Measurements from ENCODE around the gene TMEM240.
"Not testable (repeated sequence)": the region's sequence is repeated elsewhere in the genome, so short reads cannot be mapped to it uniquely, and the experiment has no call there.

TMEM240 gene

GRCh38 chr1:1540818-1541628 lies 599 bp upstream of the TMEM240 start:
- no peak for DNase-seq (ENCODE audit: low read depth, low spot score)

DNA sequence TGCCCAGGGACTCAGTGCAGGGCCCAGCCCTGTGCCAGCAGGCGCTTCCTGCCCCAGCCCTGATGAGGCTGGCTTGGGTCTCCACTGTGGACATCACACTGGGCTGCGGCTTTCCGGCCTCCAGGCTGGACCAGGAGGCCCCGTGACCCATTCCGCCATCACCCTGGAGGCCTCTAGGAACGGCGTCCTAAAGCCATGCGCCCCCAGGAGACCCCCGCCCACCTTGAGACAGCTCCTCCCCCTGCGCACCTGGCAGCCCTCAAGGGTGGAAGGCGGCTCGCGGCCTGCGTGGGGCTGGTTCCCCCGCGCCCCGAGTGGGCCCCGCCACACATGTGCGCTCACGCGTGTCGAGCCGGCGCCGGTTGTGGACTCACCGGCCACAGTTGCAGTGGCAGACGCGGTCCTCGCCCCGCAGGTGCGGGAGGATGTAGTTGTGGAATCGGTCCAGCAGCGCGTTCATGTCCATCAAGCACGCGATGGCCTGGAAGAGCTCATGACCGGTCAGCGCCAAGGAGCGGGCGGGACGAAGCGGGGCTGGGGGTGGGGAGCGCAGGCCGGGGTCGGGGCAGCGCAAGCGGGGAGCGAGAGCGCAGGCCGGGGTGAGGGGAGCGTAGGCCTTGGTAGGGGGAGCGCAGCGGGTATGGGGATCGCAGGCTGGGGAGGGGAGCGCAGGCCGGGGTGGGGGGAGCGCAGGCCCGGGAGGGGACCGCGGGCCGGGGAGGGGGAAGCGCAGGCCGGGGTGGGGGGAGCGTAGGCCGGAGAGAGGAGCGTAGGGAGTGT lies 924 bp downstream of the TMEM240 start:
- DNase-seq (ENCODE audit: low read depth, low spot score) = no peak

DNA sequence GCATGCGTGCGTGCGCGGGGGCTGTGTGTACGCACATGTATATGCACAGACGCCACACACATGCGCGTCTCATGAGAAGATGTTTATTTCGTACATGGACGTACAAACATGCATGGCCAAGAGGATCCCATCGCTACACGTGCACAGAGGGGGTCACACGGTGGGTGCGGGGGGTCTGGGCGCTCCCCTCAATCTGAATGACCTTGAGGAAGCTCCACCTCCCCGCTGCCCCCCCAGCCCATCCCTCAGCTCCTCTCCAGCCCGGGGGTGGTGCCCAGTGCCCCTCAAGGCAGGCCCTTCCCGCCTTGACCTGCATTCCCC lies 1.5 kb downstream of the TMEM240 start:
- no peak for DNase-seq (ENCODE audit: low read depth, low spot score)

DNA sequence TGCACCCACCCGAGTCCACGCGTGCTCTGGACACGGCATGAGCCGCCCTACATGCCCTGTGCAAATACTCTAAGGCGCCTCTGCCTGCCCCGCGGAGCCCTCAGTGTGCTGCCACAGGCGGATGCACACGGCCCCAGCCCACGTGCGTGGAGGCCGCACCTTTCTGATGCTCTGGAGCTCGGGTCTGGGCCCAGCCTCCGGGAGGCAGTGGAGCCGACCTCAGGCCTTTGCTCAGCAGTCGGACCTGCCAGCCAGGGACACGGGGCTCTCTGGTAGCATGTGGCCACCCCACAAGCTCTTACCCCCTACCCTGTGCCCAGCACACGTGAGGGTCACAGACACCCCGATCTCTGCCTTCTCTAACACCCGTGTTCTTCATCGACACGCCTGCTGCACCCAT lies 2.1 kb downstream of the TMEM240 start:
- DNase-seq (ENCODE audit: low read depth, low spot score) = no peak

DNA sequence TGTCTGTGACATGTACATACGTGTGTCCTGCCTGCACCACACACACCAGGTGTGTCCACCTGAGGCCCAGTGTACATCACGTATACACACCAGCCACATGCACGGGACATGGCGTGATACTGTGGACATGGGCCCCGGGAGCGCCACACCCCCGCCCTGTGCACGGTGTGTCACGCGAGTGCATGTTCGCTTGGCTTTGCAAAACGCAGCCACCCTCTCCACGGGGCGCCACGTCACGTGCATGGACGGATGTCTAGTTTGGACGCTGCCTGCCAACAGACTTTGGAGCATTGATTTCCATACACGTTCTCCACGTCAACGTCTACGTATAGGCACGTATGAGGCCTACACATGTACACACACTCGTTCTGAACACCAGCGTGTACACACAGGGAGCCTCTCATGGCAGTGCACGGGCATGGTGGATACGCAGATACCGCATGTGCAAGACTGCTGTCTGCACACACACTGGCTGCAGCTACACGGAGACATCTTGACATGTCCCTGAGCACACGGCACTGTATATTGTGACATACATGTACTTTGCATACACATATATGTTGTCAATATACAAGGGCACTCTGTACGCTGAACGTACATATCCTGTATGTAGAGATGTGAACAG lies 2.7 kb downstream of the TMEM240 start:
- no peak for DNase-seq (ENCODE audit: low read depth, low spot score)

DNA sequence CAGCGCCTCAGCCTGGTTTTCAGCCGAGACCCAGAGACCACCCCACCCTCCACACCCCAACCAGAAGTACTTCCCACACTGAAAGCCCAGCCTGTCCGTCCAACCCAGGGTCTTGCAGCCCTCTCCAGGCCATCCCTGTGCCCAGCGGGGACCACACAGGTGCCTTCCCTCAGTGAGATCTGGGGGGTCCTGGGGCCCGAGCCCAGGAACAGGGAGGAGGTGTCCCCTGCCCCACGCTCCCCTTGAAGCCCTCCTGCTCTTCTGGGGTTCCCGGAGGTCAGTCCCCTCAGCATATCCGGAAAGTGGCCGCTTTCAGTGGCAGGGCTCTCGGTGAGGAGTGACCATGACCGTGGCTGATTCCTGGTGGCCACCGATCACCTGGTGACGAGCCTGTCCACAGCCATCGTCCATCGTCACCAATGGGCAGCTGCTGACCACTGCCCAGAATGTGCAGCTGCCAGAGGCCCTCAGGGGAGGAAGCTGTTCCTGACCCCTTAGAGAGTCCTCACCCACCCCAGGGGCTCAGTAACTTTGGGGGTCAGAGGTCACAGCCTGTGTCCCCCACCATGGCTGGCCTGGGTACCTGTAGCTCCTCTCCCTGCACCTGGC lies 3.4 kb downstream of the TMEM240 start:
- no peak for DNase-seq (ENCODE audit: low read depth, low spot score)

- DNase-seq (ENCODE audit: low read depth, low spot score) = no peak
These were observed 4.1 kb downstream of the TMEM240 start for GRCh38 chr1:1536019-1536937.

DNA sequence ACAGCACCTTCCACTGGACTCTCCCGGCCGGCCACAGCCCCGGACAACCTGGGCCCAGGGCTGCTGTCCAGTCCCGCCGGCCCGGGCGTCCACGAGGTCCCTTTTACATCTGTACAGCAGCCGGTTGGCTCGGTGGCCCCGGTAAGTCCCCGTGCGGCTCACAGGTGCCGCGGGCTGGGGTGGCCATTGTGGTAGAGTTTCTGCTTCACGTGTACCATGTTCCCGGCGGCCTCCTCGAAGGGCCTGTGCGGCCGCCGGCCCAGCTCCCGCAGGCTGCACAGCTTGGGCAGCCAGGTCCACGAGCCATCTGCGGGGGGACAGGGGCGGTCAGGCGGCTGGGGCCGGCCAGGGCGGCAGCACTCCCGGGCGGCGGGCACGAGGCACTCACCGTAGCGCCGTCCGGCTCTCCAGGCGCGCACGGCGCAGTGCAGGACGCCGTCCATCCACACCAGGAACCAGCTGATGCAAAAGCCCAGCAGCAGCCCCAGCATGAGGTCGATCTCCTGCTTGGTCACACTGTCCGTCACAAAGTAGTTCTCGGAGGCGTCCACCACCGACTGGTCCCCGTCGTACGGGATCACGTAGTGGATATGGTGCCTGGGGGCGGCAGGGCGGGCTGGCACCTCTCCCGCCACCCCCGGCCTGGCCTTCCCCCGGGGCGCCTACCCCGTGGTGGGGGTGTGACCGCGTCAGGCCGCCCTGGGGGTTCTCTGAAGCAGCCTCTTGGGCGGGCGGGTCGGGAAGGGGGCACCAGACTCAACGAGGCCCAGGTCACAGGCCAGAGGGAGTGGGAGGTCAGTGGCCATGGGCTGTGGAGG lies 5.0 kb downstream of the TMEM240 start:
- no peak for DNase-seq (ENCODE audit: low read depth, low spot score)

DNA sequence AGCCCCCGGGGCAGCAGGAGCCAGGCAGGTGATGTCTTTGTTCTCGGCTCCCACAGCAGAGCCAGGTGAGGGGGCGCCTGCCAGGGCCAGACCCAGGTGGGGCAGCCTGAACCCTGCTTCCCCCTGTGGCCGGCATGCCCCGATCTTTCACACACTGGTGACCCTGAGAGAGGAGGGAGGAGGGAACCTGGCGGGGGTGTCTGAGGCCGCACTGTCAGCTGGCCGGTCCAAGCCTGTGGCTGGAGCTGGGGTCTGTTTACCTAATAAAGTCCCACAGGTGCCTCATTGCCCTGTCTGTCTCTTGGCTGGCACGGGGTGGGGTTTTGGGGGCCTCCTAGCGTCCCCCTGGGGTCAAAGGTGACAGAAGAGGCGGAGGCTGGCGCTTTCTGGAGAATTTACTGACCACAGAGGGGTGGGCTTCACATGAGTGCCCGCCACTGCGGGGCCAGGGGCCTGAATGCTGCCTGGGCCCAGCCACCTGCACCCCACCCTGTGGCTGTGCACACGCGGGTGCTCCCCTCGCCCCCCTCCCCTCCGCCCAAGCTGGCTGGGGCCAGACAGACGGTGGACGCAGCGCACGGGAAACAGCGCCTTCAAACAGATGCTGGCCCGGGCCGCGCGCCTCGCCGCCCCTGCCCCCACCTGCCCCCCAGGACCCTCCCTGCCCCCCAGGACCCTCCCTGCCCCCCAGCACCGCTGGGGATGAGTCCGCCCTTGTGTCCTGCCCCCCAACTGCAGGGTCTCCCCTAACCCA lies 5.8 kb downstream of the TMEM240 start:
- no peak for DNase-seq (ENCODE audit: low read depth, low spot score)

DNA sequence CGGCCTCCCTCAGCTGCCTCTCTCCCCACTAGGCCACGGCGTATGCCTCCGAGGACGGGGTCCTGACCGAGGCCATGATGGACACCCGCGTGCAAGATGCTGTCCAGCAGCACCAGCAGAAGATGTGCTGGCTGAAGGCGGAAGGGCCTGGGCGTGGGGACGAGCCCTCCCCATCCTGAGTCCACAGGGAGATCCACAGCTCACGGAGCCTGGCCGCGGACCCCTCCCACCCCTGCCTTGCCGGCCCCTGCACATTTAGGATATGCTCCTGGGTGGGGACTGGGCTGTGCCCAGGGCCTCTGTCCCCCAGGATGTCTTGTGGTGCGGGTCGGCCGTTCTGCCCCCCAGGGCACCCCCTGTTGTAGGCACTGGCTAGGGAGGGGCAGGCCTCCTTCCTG lies 6.5 kb downstream of the TMEM240 start:
- not testable (repeated sequence) for DNase-seq (ENCODE audit: low read depth, low spot score)

DNA sequence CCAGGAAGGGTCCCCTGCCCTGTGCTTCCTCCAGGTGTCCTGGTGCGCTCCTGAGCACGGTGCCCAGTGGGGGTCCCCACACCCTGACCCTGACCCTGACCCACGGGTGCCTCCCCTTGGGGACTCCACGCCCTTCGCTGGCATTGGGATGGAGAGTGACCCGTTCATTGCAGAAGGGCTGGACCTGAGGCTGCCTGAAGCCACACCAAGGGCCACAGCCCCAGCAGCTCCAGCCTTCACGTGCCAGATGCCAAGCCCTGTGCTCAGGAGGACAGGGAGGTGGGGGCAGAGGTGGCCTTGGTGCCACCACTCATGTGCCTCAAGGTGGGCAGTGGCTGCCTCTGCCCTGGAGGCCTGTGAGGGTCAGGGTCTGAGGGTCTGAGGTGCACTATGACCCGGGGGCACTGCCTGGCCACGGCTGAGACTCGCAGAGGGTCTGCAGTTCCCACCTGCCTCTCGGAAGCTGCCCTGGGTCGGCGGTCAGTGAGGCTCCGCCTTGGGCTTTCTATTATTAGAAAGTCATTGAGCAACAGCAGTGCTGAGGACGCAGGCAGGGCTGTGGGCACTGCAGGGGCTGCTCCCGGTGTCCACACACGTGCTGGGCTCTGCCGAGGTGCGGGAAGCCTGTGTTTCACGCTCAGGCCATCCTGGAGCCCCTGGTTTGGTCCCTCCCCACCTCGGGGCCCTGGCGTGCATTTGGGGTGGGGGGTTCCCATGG lies 7.1 kb downstream of the TMEM240 start:
- not testable (repeated sequence) for DNase-seq (ENCODE audit: low read depth, low spot score)

DNA sequence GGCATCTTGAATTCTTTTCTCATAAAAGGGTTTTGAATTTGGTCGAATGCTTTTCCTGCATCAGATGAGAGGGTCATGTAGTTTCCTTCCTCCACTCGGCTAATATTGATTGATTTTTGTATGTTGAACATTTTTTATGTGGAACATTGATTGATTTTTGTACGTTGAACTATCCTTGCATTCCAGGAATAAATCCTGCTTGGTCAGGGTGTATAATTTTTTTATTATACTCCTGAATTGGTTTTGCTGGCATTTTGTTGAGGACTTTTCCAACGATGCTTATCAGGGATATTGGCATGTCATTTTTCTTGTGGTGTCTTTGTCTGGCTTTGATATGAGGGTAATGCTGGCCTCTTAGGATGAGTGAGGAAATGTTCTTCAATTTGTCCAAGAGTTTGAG lies 8.5 kb downstream of the TMEM240 start:
- no peak for DNase-seq (ENCODE audit: low read depth, low spot score)

- no peak for DNase-seq (ENCODE audit: low read depth, low spot score)
These were observed 10.5 kb downstream of the TMEM240 start for GRCh38 chr1:1529936-1530335.

DNA sequence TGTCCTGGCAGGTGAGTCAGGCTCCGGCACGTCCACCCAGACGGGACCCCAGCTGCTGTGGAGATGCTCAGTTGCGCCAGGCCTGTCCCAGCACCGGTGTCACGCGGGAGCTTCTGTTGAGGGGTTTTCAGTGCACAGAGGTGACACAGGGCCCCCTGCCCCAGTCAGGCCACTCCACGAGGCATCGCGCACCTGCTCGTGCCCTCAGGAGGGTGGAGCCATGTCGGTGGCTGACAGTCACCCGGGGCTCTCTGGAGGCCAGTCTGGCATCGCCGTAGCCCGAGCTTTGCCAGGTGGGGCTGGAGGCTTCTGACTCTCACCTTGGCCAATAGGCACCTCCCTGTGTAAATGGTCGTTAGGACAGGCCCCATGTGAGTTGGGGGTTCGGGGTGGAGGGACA lies 11.1 kb downstream of the TMEM240 start:
- DNase-seq (ENCODE audit: low read depth, low spot score) = no peak

- DNase-seq (ENCODE audit: low read depth, low spot score) = no peak
These were observed 11.8 kb downstream of the TMEM240 start for GRCh38 chr1:1528301-1529267.

- DNase-seq (ENCODE audit: low read depth, low spot score) = no peak
These were observed 13.2 kb downstream of the TMEM240 start for GRCh38 chr1:1527092-1527816.

DNA sequence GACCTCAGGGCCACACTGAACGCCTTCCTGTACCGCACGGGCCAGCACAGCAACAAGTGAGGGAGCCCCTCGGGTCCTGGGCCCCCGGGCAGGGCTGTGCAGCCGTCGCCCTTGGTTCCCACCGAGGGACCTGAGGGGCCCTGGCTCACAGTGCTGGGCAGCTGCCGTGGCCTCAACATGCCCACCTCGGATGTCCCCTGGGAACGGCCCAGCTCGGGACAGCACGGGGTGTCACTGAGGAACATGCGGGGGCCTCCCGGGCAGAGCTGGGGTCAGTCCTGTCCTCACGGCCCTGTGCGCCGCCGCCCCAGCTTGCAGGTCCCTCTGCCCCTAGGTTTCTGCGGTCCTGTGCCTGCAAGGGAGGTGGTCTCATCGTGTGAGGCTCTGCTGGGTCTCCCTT lies 13.9 kb downstream of the TMEM240 start:
- DNase-seq (ENCODE audit: low read depth, low spot score) = not testable (repeated sequence)

All from smooth muscle cell of the brain vasculature (primary cell).